ENCODE results near the gene ERFL. TPM values are rescaled to one million over a fixed set of nuclear protein-coding genes. Genes with fewer than 3 reads are reported as not detected.

Gene ERFL
- total RNA-seq, 1 donor from 2014 or later = 4.2 TPM

GRCh38 chr19:41870401-41870873 is 57.8 kb downstream of the ERFL start:
- intact Hi-C loops (cut with micrococcal nuclease) = no loop called here
- H3K4me1 Mint-ChIP-seq = peaks cover 60% of the 10 kb centered on the region
- H3K27ac Mint-ChIP-seq = peak overlapping the region; percentile 90
- no peaks in the 10 kb centered on the region for H3K9me3 Mint-ChIP-seq
- peaks cover 63% of the 10 kb centered on the region for H3K36me3 Mint-ChIP-seq (ENCODE audit: low read depth)
- no peaks in the 10 kb centered on the region for H3K27me3 Mint-ChIP-seq
- DNase-seq = peak; percentile 69
- H3K4me3 Mint-ChIP-seq = peak overlapping the region; percentile 73

- Mint-ChIP-seq H3K4me1 (peaks cover 64% of the 10 kb centered on the region), H3K36me3 (ENCODE audit: low read depth) (peaks cover 69% of the 10 kb centered on the region), H3K27ac (peak overlapping the region; percentile 90), H3K4me3 (peak overlapping the region; percentile 51), H3K9me3 (no peaks in the 10 kb centered on the region), H3K27me3 (no peaks in the 10 kb centered on the region)
- no peak for DNase-seq
- intact Hi-C loops (cut with micrococcal nuclease) = no loop called here
Observed at GRCh38 chr19:41869374-41869955, 58.8 kb downstream of the ERFL start.

GRCh38 chr19:41868989-41869300 is 59.3 kb downstream of the ERFL start:
- DNase-seq = no peak
- Mint-ChIP-seq H3K36me3 (ENCODE audit: low read depth) (peaks cover 75% of the 10 kb centered on the region), H3K27me3 (no peaks in the 10 kb centered on the region), H3K27ac (peak overlapping the region; percentile 65), H3K4me1 (peaks cover 69% of the 10 kb centered on the region), H3K4me3 (peak overlapping the region; percentile 54), H3K9me3 (no peaks in the 10 kb centered on the region)
- intact Hi-C loops (cut with micrococcal nuclease) = no loop called here

- H3K9me3 Mint-ChIP-seq = no peaks in the 10 kb centered on the region
- H3K27me3 Mint-ChIP-seq = no peaks in the 10 kb centered on the region
- peak overlapping the region; percentile 81 for H3K27ac Mint-ChIP-seq
- peak overlapping the region; percentile 54 for H3K4me3 Mint-ChIP-seq
- intact Hi-C loops (cut with micrococcal nuclease) = no loop called here
- peaks cover 68% of the 10 kb centered on the region for H3K4me1 Mint-ChIP-seq
- H3K36me3 Mint-ChIP-seq (ENCODE audit: low read depth) = peaks cover 79% of the 10 kb centered on the region
- no peak for DNase-seq
Observed at GRCh38 chr19:41868120-41868988, 59.9 kb downstream of the ERFL start.

- H3K27ac Mint-ChIP-seq = peak overlapping the region; percentile 65
- no peaks in the 10 kb centered on the region for H3K9me3 Mint-ChIP-seq
- H3K27me3 Mint-ChIP-seq = no peaks in the 10 kb centered on the region
- peaks cover 83% of the 10 kb centered on the region for H3K36me3 Mint-ChIP-seq (ENCODE audit: low read depth)
- intact Hi-C loops (cut with micrococcal nuclease) = no loop called here
- DNase-seq = no peak
- H3K4me1 Mint-ChIP-seq = peaks cover 72% of the 10 kb centered on the region
- H3K4me3 Mint-ChIP-seq = peak overlapping the region; percentile 51
Observed at GRCh38 chr19:41866284-41866683, 62.0 kb downstream of the ERFL start.

GRCh38 chr19:41864374-41864773 is 63.9 kb downstream of the ERFL start:
- H3K4me1 Mint-ChIP-seq = peaks cover 65% of the 10 kb centered on the region

GRCh38 chr19:41863209-41863931 is 64.9 kb downstream of the ERFL start:
- peak overlapping the region; percentile 79 for H3K27ac Mint-ChIP-seq
- DNase-seq = no peak
- H3K27me3 Mint-ChIP-seq = no peaks in the 10 kb centered on the region
- peak overlapping the region; percentile 89 for H3K4me3 Mint-ChIP-seq
- H3K9me3 Mint-ChIP-seq = no peaks in the 10 kb centered on the region
- H3K36me3 Mint-ChIP-seq (ENCODE audit: low read depth) = peaks cover 69% of the 10 kb centered on the region
- intact Hi-C loops (cut with micrococcal nuclease) = no loop called here
- H3K4me1 Mint-ChIP-seq = peaks cover 59% of the 10 kb centered on the region

More at GRCh38 chr19:41864374-41864773, 63.9 kb downstream of the ERFL start:
- H3K4me3 Mint-ChIP-seq = peak overlapping the region; percentile 89
- no peak for DNase-seq
- no peaks in the 10 kb centered on the region for H3K9me3 Mint-ChIP-seq
- peak overlapping the region; percentile 77 for H3K27ac Mint-ChIP-seq
- intact Hi-C loops (cut with micrococcal nuclease) = no loop called here
- H3K36me3 Mint-ChIP-seq (ENCODE audit: low read depth) = peaks cover 77% of the 10 kb centered on the region
- H3K27me3 Mint-ChIP-seq = no peaks in the 10 kb centered on the region

- Mint-ChIP-seq H3K4me3 (peak overlapping the region; percentile 89), H3K27ac (peak overlapping the region; percentile 93), H3K4me1 (peaks cover 52% of the 10 kb centered on the region), H3K9me3 (no peaks in the 10 kb centered on the region), H3K36me3 (ENCODE audit: low read depth) (peaks cover 60% of the 10 kb centered on the region), H3K27me3 (no peaks in the 10 kb centered on the region)
- peak; percentile 64 for DNase-seq
- intact Hi-C loops (cut with micrococcal nuclease) = no loop called here
Observed at GRCh38 chr19:41862445-41862986, 65.7 kb downstream of the ERFL start.

GRCh38 chr19:41861846-41862245 is 66.4 kb downstream of the ERFL start:
- peaks cover 52% of the 10 kb centered on the region for H3K4me1 Mint-ChIP-seq
- peaks cover 59% of the 10 kb centered on the region for H3K36me3 Mint-ChIP-seq (ENCODE audit: low read depth)
- H3K27ac Mint-ChIP-seq = peak overlapping the region; percentile 93
- DNase-seq = no peak
- peak overlapping the region; percentile 89 for H3K4me3 Mint-ChIP-seq
- intact Hi-C loops (cut with micrococcal nuclease) = loop anchor here (1.0 kb wide), 1 partner anchor 9 kb away; no protein-coding TSS in a partner anchor
- no peaks in the 10 kb centered on the region for H3K9me3 Mint-ChIP-seq
- H3K27me3 Mint-ChIP-seq = peaks cover 3% of the 10 kb centered on the region

GRCh38 chr19:41861116-41861768 is 67.0 kb downstream of the ERFL start:
- Mint-ChIP-seq H3K4me3 (peak overlapping the region; percentile 89), H3K36me3 (ENCODE audit: low read depth) (peaks cover 53% of the 10 kb centered on the region), H3K4me1 (peaks cover 50% of the 10 kb centered on the region), H3K27me3 (peaks cover 3% of the 10 kb centered on the region), H3K9me3 (no peaks in the 10 kb centered on the region), H3K27ac (peak overlapping the region; percentile 93)
- DNase-seq = no peak
- intact Hi-C loops (cut with micrococcal nuclease) = loop anchor here (1.0 kb wide), 1 partner anchor 10 kb away; no protein-coding TSS in a partner anchor

- Mint-ChIP-seq H3K4me1 (peaks cover 47% of the 10 kb centered on the region), H3K36me3 (ENCODE audit: low read depth) (peaks cover 49% of the 10 kb centered on the region), H3K9me3 (no peaks in the 10 kb centered on the region), H3K4me3 (peak overlapping the region; percentile 89), H3K27ac (peak overlapping the region; percentile 93), H3K27me3 (peaks cover 3% of the 10 kb centered on the region)
- intact Hi-C loops (cut with micrococcal nuclease) = loop anchor here (1.0 kb wide), 3 partner anchors 11 to 99 kb away; partner anchors contain the start of gene RABAC1
- DNase-seq = peak; percentile 78
Observed at GRCh38 chr19:41860419-41861115, 67.7 kb downstream of the ERFL start.

GRCh38 chr19:41859618-41860418 is 68.4 kb downstream of the ERFL start, which contains the start of gene RPS19:
TSS of gene RPS19 (plus strand) at chr19:41860255. CDS start at chr19:41860775, 520 bp downstream.
- H3K27ac Mint-ChIP-seq = peak within 1 kb of the TSS; percentile 98
- H3K9me3 Mint-ChIP-seq = no peaks in the 10 kb centered on the region
- H3K4me3 Mint-ChIP-seq = peak within 1 kb of the TSS; percentile 89
- peaks cover 8% of the 10 kb centered on the region for H3K27me3 Mint-ChIP-seq
- intact Hi-C loops (cut with micrococcal nuclease) = loop anchor here (1.0 kb wide), 2 partner anchors 24 to 99 kb away; partner anchors contain the start of gene RABAC1
- H3K36me3 Mint-ChIP-seq (ENCODE audit: low read depth) = peaks cover 45% of the 10 kb centered on the region
- peak; percentile 100 for DNase-seq
- peaks cover 44% of the 10 kb centered on the region for H3K4me1 Mint-ChIP-seq

Data from activated CD4-positive, alpha-beta T cell treated with anti-CD3 and anti-CD28 coated beads, Interleukin-2, amount 10 ng/mL, durations not matched to agents 24 days and 14 days (primary cell).